H1 (cell line): Measurements from ENCODE around the gene SLK. TPM values are rescaled to one million over a fixed set of nuclear protein-coding genes. Genes with fewer than 3 reads are reported as not detected.

Experiments
- CTCF ChIA-PET: fragments of 300-600 bp; sonication (Branson Sonifier 250); formaldehyde crosslinking; loops from one replicate; lab custom pipeline; 2021; ENCODE audit not compliant: partially characterized antibody; lab: Charles Lee
- POLR2A ChIA-PET: fragments of 300-600 bp; sonication (Branson Sonifier 250); formaldehyde crosslinking; loops from one replicate; lab custom pipeline; 2021; ENCODE audit warnings: inconsistent platforms; ENCODE audit not compliant: partially characterized antibody; lab: Charles Lee
- DNase-seq, 2 experiments: peaks; one replicate each; pipeline versions ENCODE4 v3.0.0 to v3.0.0-alpha.2; 2010 to 2022; ENCODE audit warnings: low spot score in 2 of 2, low read depth in 1 of 2, mixed read lengths in 1 of 2
- FAIRE-seq: peaks from 2 replicates; lab custom pipeline; 2011; peaks lifted over from hg19 to GRCh38; lab: Jason Lieb, UNC
- H2AFZ ChIP-seq: 2 replicates; pipeline ENCODE4 v1.8.1; 2012; ENCODE audit warnings: low read length, inconsistent platforms
- H2AK5ac ChIP-seq: 2 replicates; pipeline ENCODE4 v1.6.1; 2013; ENCODE audit warnings: low read depth, low read length
- H2BK120ac ChIP-seq: replicated peaks from 2 replicates; pipeline ENCODE3; 2013; ENCODE audit warnings: low read depth, low read length, inconsistent platforms
- H2BK12ac ChIP-seq: 2 replicates; pipeline ENCODE4 v1.6.1; 2013; ENCODE audit warnings: low read depth, low read length
- H2BK15ac ChIP-seq: 2 replicates; pipeline ENCODE4 v1.6.1; 2013; ENCODE audit warnings: low read length
- H2BK20ac ChIP-seq: 2 replicates; pipeline ENCODE4 v1.6.1; 2013; ENCODE audit warnings: low read length
- H2BK5ac ChIP-seq: 2 replicates; pipeline ENCODE4 v1.6.1; 2013; ENCODE audit warnings: low read depth, low read length
- H3K14ac ChIP-seq: 2 replicates; pipeline ENCODE4 v1.6.1; 2013; ENCODE audit warnings: inconsistent platforms; ENCODE audit not compliant: insufficient read length
- H3K18ac ChIP-seq: 2 replicates; pipeline ENCODE4 v1.6.1; 2013; ENCODE audit warnings: low read length; ENCODE audit errors: extremely low read depth
- H3K23ac ChIP-seq: 2 replicates; pipeline ENCODE4 v1.6.1; 2013; ENCODE audit warnings: inconsistent platforms; ENCODE audit not compliant: insufficient read length
- H3K23me2 ChIP-seq: 2 replicates; pipeline ENCODE4 v1.6.1; 2013; ENCODE audit warnings: low read depth, low read length
- H3K27ac ChIP-seq: 2 replicates; pipeline ENCODE4 v1.6.1; 2011; ENCODE audit warnings: low read depth, low read length, inconsistent platforms
- H3K27me3 ChIP-seq, 4 experiments: replicated peaks in 1 of 4; 1 replicate in 1 of 4; 2 replicates in 3 of 4; pipeline versions ENCODE4 v1.6.1 to v1.8.1; 2011 to 2013; ENCODE audit warnings: low read length in 3 of 4, mild to moderate bottlenecking in 3 of 4, inconsistent platforms in 2 of 4, mixed read lengths in 2 of 4, moderate library complexity in 1 of 4; ENCODE audit not compliant: control insufficient read depth in 3 of 4, insufficient read depth in 3 of 4; ENCODE audit errors: extremely low read depth in 1 of 4
- H3K36me3 ChIP-seq, 4 experiments: 2 replicates each; pipeline versions ENCODE4 v1.6.1 to v1.8.1; 2011 to 2013; ENCODE audit warnings: mild to moderate bottlenecking in 4 of 4, low read length in 3 of 4, moderate library complexity in 2 of 4, control low read depth in 1 of 4, inconsistent platforms in 1 of 4; ENCODE audit not compliant: insufficient read depth in 4 of 4, control insufficient read depth in 2 of 4
- H3K4ac ChIP-seq: replicated peaks from 2 replicates; pipeline ENCODE3; 2013; ENCODE audit warnings: low read length, low read depth, mixed read lengths, inconsistent platforms; ENCODE audit not compliant: insufficient read length
- H3K4me1 ChIP-seq, 4 experiments: replicated peaks in 1 of 4; 1 replicate in 1 of 4; 2 replicates in 3 of 4; pipeline versions ENCODE4 v1.6.1 to v1.8.1; 2011 to 2013; ENCODE audit warnings: low read length in 3 of 4, inconsistent platforms in 2 of 4, mixed read lengths in 1 of 4; ENCODE audit not compliant: insufficient read depth in 4 of 4, control insufficient read depth in 3 of 4
- H3K4me2 ChIP-seq, 2 experiments: 2 replicates each; pipeline versions ENCODE4 v1.6.1 to v1.8.1; 2011 to 2013; ENCODE audit warnings: low read depth in 2 of 2, low read length in 2 of 2, control low read depth in 1 of 2, inconsistent platforms in 1 of 2, mild to moderate bottlenecking in 1 of 2; ENCODE audit not compliant: insufficient read depth in 1 of 2
- H3K4me3 ChIP-seq, 4 experiments: fragments of 200-600, 300-600 bp in 1 of 4; sonication (generic), shearing (Covaris generic), sonication (Bioruptor Twin) in 1 of 4; 2 replicates each; pipeline versions ENCODE4 v1.5.1 to v1.8.1; 2011 to 2016; ENCODE audit warnings: low read length in 4 of 4, low read depth in 3 of 4, control low read depth in 2 of 4, inconsistent platforms in 2 of 4, mild to moderate bottlenecking in 2 of 4, mixed read lengths in 1 of 4, moderate library complexity in 1 of 4; ENCODE audit not compliant: insufficient read depth in 2 of 4; ENCODE audit errors: extremely low read depth in 1 of 4
- H3K56ac ChIP-seq: replicated peaks from 2 replicates; pipeline ENCODE3; 2013; ENCODE audit warnings: low read depth, mild to moderate bottlenecking, mixed read lengths, low read length, inconsistent platforms; ENCODE audit not compliant: insufficient read length
- H3K79me1 ChIP-seq: 2 replicates; pipeline ENCODE4 v1.6.1; 2013; ENCODE audit warnings: low read depth, low read length, control low read depth
- H3K79me2 ChIP-seq, 2 experiments: 2 replicates each; pipeline versions ENCODE4 v1.6.1 to v1.8.1; 2012 to 2013; ENCODE audit warnings: low read length in 2 of 2, mild to moderate bottlenecking in 2 of 2, inconsistent platforms in 1 of 2; ENCODE audit not compliant: insufficient read depth in 2 of 2, control insufficient read depth in 1 of 2
- H3K9ac ChIP-seq, 4 experiments: replicated peaks in 1 of 4; 1 replicate in 1 of 4; 2 replicates in 3 of 4; pipeline versions ENCODE4 v1.6.1 to v1.8.1; 2011 to 2013; ENCODE audit warnings: low read depth in 3 of 4, low read length in 3 of 4, control low read depth in 2 of 4, mild to moderate bottlenecking in 2 of 4, moderate library complexity in 2 of 4, inconsistent platforms in 1 of 4; ENCODE audit errors: extremely low read depth in 1 of 4
- H3K9me3 ChIP-seq, 2 experiments: 2 replicates each; pipeline versions ENCODE4 v1.6.1 to v1.8.1; 2012 to 2013; ENCODE audit warnings: mild to moderate bottlenecking in 2 of 2, moderate library complexity in 2 of 2, control low read depth in 1 of 2, inconsistent platforms in 1 of 2, low read depth in 1 of 2, low read length in 1 of 2, mixed read lengths in 1 of 2; ENCODE audit not compliant: insufficient read depth in 2 of 2
- H4K20me1 ChIP-seq, 2 experiments: replicated peaks in 1 of 2; 2 replicates each; pipeline versions ENCODE3 to v1.8.1; 2011 to 2013; ENCODE audit warnings: inconsistent platforms in 2 of 2, low read length in 2 of 2, mild to moderate bottlenecking in 1 of 2; ENCODE audit not compliant: insufficient read depth in 2 of 2, control insufficient read depth in 1 of 2
- H4K5ac ChIP-seq: 2 replicates; pipeline ENCODE4 v1.6.1; 2013; ENCODE audit warnings: low read length, low read depth, mixed read lengths, inconsistent platforms; ENCODE audit not compliant: insufficient read length
- H4K8ac ChIP-seq: 2 replicates; pipeline ENCODE4 v1.8.0; 2013; ENCODE audit warnings: mild to moderate bottlenecking, moderate library complexity, low read length, inconsistent platforms; ENCODE audit not compliant: insufficient read depth; ENCODE audit errors: extremely low read depth
- H4K91ac ChIP-seq: replicated peaks from 2 replicates; pipeline ENCODE3; 2013; ENCODE audit warnings: low read length, mixed read lengths, inconsistent platforms; ENCODE audit not compliant: insufficient read length
- GTF2F1 ChIP-seq: IDR thresholded peaks from 2 replicates; pipeline ENCODE4 v1.6.1; 2012; ENCODE audit warnings: low read depth, low read length, improper control_type of control experiment, borderline replicate concordance
- HDAC2 ChIP-seq, 2 experiments: fragments of 300-600 bp in 1 of 2; sonication (generic) in 1 of 2; IDR thresholded peaks; 2 replicates each; pipeline ENCODE4 v1.6.1; 2011 to 2012; ENCODE audit warnings: low read depth in 2 of 2, low read length in 2 of 2, mild to moderate bottlenecking in 2 of 2, moderate library complexity in 2 of 2, borderline replicate concordance in 1 of 2, inconsistent platforms in 1 of 2
- PHF8 ChIP-seq: fragments of 200-600 bp; sonication (generic); conservative IDR thresholded peaks from 2 replicates; pipeline ENCODE4 v1.7.1; 2012; ENCODE audit warnings: low read depth, mild to moderate bottlenecking, inconsistent platforms, low read length, moderate library complexity
- RNF2 ChIP-seq: fragments of 200-900, 300-1000 bp; sonication (generic); IDR thresholded peaks from 2 replicates; pipeline ENCODE4 v1.7.1; 2016; ENCODE audit warnings: borderline replicate concordance, low read depth, mild to moderate bottlenecking, antibody characterized with exemption, low read length; ENCODE audit not compliant: poor library complexity, severe bottlenecking; ENCODE audit errors: missing control alignments
- TCF12 ChIP-seq: IDR thresholded peaks from 2 replicates; pipeline ENCODE4 v1.6.1; 2011; ENCODE audit warnings: low read depth, mild to moderate bottlenecking, low read length
- WGBS, 2 experiments: shearing (Covaris generic) in 1 of 2; methylation state at CpG; one replicate each; pipeline versions ENCODE4 v1.1.6 to v1.1.7; 2013 to 2015; ENCODE audit warnings: low lambda C conversion rate in 2 of 2, mixed read lengths in 2 of 2, inconsistent platforms in 1 of 2, low coverage in 1 of 2, missing lambda C conversion rate in 1 of 2; ENCODE audit not compliant: insufficient replicate concordance in 2 of 2, insufficient coverage in 1 of 2, insufficient read length in 1 of 2; ENCODE audit errors: extremely low coverage in 1 of 2, missing lambda C conversion rate in 1 of 2; 5-methylcytosine and 5-hydroxymethylcytosine counted together
- polyA plus RNA-seq, 7 experiments: library from polyadenylated mRNA; depleted of rRNA in 3 of 7; stranded (reverse) in 5 of 7; unstranded in 2 of 7; fragments of >200 nt in 5 of 7; fragments of 200-250 nt in 2 of 7; gene quantifications; 1 replicate in 5 of 7; 2 replicates in 1 of 7; 4 replicates in 1 of 7; pipeline versions ENCODE4 v1.2.1 to v1.2.3, GENCODE V29; 2011 to 2013; ENCODE audit warnings: missing spikeins in 2 of 7, mixed read lengths in 2 of 7
- total RNA-seq: library from RNA; stranded (reverse); fragmentation: NEBNext Ultra II Directional; extraction: Animal tissue kit (Norgen Biotek cat#: 25700); gene quantifications from 2 replicates; pipeline ENCODE4 v1.2.1, GENCODE V29; 2021

Gene SLK
- total and polyA plus RNA-seq, 2 of the 8 experiments (the other 6 are each of a cell fraction or from before 2014, with no cell fraction given), result 2.7 to 18.3 TPM

DNA sequence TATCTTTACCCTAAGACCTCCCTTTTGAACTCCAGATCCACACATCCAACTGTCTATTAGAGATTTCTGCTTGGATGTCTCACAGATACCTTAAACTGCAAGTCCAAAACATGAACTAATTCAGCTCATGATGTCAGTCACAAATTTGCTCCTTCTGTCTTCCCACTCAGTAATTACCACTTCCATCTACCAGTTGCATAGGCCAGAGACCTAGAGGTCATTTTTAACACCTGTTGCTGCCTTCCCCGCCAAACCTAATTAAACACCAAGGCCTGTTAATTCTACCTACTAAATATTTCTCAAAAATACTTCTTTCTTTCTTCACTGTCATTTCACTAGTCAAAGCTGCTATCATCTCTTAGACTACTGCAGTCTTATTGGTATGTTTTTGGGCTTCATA lies 8.2 kb downstream of the SLK start:
- WGBS, 2 experiments, result 96% methylated on average over 1 of the region's 1 CpG; no CpG with 5 or more reads in 1 of the 2 experiments
- Histone ChIP-seq H3K36me3 (no peaks in the 10 kb centered on the region), H3K27me3 (no peaks in the 10 kb centered on the region), H3K56ac (no peak overlapping the region), H2BK12ac (no peak overlapping the region), H3K4me1 (no peaks in the 10 kb centered on the region), H4K20me1 (no peaks in the 10 kb centered on the region), H3K14ac (no peak overlapping the region), H3K18ac (no peak overlapping the region), H3K4me3 (no peak overlapping the region), H3K79me1 (no peaks in the 10 kb centered on the region), H3K23me2 (no peaks in the 10 kb centered on the region), H3K9ac (no peak overlapping the region), H2BK120ac (no peak overlapping the region), H2AK5ac (no peak overlapping the region), H4K91ac (no peak overlapping the region), H2BK5ac (no peak overlapping the region), H4K5ac (no peak overlapping the region), H3K23ac (no peak overlapping the region), H3K9me3 (no peaks in the 10 kb centered on the region), H3K27ac (no peak overlapping the region), H2BK15ac (no peak overlapping the region), H4K8ac (no peak overlapping the region), H2AFZ (no peak overlapping the region), H3K4ac (no peak overlapping the region), H3K4me2 (no peak overlapping the region), H2BK20ac (no peak overlapping the region), H3K79me2 (peaks cover 0 to 21% of the 10 kb centered on the region in 2 experiments; a peak in 2 of 4 replicates)
- ChIA-PET POLR2A (no interaction called here), CTCF (no interaction called here)
- FAIRE-seq (no peak), DNase-seq (no peak)
- TF ChIP-seq TCF12 (no peak), RNF2 (no peak), PHF8 (no peak), GTF2F1 (no peak), HDAC2 (IDR thresholded peaks at IDR 0.05; ENCODE audit: borderline replicate concordance in 1 of 2, low read depth in 2 of 2, low read length in 2 of 2) (no peak)
